GM19397 (cell line): ENCODE results near the gene ARL8A.
"Not testable (repeated sequence)": the region's sequence is repeated elsewhere in the genome, so short reads cannot be mapped to it uniquely, and the experiment has no call there.

Experiments used
- ATAC-seq: cut with Tn5 transposase; IDR thresholded peaks from one replicate; pipeline ENCODE4 v1.9.1; 2021; ENCODE audit warnings: mild to moderate bottlenecking, moderate library complexity; ENCODE audit not compliant: unreplicated experiment

Gene ARL8A

DNA sequence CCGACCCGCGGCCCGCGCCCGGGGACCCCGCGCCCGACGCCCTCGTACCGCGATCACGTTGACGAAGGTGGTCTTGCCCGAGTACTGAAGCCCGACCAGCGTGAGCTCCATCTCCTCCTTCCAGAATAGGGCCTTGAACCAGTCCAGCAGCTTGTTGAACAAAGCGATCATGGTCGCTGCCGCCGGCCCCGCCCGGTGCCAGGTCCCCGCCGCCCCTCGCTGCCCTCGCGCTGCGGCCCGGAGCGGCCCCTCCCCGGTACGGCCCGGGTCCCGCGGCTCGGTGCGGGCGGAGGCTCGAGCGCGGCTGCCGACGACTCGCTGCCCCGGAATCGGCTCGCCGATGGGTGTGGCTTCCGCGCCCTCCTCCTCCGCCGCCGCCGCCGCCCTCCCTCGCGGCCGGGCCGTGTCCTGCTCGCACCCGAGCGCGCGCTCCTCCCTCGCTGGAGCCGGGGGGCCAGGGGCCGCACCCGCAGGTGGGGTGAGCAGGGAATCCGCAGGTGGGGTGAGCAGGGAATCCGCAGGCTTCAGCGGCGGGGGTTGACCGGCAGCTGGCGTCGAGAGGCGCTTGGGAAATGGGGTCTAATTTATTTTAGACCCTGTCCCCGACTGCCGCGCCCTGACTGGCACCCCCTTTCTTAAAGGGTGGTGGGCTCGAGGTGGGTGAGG lies at the start of gene ARL8A:
ARL8A (minus strand) TSS at position 336 of the 666 bp plus-strand sequence; CDS start at position 171, 165 bp downstream.
- ATAC-seq: peak; percentile 62

DNA sequence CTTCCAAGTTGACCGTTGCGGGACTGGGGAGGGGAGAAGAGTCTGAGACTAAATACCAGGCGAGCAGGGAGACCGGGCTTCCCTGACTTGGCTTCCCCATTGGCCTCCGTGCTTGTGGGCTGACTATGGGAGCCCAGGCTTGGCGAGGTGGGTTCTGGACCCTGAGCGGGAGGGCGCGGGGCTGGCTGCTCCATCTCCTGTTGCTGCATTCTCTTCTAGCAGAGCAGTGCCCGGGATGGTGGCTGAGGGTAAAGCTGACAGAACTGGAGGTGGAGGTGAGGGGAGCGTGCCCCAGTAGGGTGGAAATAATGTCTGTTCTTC lies 49.8 kb upstream of the ARL8A start:
- ATAC-seq: no peak

DNA sequence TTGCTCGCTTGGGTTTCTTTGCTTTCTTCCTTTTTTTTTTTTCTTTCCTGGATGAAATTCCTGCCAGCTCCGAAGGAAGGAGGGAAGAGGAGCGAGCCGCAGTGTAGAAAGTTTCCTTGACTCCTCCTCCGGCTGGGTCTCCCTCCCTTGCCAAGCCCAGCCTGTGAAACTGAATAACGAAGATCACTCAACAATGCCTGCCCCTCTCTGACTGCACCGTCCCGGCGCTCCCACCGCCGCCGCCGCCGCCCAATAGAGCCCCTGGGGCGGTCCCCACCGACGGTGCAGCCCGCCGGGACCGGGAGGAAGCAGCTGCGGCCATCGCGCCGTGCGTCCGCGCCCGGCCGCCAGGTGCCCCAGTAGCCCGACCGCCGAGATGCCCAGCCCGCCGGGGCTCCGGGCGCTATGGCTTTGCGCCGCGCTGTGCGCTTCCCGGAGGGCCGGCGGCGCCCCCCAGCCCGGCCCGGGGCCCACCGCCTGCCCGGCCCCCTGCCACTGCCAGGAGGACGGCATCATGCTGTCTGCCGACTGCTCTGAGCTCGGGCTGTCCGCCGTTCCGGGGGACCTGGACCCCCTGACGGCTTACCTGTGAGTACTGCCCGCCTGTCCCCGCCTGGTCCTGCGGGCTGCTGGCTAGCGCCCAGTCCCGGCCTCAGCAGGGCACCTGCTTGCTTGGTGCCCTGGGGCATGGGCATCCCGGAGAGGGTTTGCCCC lies 49.2 kb upstream of the ARL8A start, which contains the start of gene LGR6:
LGR6 (plus strand) TSS at position 186 of the 714 bp plus-strand sequence; CDS start at position 377, 191 bp downstream.
- ATAC-seq: no peak

DNA sequence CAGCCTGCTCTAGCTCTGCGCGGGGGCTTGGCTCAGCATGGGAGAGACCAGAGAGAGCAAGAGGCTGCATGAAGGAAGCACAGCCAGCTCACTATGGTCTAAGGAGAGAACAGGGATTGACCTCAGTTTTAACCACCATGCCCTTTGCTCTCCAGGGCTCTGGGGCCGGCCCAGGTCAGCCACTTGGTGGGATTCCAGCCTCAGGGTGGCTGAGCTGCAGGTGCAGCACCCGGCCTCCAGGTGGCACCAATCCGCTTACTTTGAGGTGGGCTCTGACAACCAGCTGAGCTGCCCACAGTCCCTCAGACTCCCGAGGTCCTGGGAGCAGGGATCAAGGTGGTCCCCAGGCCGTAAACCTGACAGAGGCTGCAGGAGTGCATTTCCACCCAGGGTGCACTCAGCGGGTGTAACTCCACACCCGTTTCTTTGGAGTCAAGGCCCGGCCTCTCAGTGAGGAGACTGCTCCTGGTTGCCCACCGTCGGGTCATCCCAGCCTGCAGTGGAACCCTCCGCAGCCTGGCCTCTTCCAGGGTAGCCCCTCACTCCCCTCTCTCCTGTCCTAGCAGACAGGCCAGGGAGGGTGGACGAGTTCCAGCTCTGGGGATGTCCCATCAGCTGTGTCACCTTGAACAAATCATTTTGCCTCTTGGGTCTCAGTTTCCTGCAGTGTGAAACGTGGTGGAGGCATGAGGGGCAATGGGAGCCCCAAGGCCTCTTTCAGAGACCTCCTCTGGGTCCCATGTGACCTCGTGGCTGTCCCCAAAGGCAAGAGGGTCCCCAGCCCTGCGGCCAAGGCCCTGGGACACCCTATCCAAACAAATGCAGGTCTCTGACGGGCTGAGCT lies 48.5 kb upstream of the ARL8A start:
- ATAC-seq: no peak

DNA sequence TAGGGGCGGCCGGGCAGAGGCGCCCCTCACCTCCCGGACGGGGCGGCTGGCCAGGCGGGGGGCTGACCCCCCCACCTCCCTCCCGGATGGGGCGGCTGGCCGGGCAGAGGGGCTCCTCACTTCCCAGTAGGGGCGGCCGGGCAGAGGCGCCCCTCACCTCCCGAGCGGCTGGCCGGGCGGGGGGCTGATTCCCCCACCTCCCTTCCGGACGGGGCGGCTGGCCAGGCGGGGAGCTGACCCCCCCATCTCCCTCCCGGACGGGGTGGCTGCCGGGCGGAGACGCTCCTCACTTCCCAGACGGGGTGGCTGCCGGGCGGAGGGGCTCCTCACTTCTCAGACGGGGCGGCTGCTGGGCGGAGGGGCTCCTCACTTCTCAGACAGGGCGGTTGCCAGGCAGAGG lies 46.9 kb upstream of the ARL8A start:
- ATAC-seq: not testable (repeated sequence)

DNA sequence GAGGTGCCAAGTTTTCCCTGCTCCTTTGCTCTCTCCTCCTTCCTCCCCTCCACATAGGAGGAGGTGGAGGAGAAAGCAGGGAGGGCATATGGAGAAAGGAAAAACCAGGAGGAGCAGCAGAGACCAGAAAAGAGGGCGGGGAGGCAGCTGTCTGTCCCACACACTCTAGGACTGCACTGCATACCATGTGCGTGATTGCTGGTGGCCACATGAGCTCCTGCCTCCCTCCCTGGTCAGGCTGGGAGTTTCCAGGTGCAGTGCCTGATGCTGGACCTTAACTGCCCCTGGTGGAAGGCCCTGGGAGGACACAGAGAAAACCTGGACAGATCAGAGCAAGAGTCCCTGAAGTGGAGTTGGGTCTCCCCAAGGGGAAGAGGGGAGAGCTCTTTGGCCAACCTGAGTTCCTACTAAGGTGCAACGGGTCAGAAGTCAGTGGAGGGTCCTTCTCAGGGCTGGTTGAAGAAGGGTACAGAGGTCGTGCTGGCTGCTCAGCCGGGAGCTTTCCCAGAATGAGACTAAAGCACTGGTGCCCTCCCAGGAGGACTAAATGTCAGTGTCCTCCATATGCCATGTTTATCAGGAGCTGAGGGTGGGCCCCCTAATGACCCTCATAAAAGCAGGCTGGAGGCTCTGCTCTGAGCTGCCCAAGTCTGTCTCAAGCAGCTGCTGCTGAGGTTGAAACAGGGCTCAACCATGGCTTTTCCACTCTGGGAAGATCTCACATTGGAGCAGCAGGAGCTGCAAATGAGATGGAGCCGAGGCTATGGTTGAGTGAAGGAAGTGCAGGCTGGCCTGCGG lies 45.6 kb upstream of the ARL8A start:
- no peak for ATAC-seq

DNA sequence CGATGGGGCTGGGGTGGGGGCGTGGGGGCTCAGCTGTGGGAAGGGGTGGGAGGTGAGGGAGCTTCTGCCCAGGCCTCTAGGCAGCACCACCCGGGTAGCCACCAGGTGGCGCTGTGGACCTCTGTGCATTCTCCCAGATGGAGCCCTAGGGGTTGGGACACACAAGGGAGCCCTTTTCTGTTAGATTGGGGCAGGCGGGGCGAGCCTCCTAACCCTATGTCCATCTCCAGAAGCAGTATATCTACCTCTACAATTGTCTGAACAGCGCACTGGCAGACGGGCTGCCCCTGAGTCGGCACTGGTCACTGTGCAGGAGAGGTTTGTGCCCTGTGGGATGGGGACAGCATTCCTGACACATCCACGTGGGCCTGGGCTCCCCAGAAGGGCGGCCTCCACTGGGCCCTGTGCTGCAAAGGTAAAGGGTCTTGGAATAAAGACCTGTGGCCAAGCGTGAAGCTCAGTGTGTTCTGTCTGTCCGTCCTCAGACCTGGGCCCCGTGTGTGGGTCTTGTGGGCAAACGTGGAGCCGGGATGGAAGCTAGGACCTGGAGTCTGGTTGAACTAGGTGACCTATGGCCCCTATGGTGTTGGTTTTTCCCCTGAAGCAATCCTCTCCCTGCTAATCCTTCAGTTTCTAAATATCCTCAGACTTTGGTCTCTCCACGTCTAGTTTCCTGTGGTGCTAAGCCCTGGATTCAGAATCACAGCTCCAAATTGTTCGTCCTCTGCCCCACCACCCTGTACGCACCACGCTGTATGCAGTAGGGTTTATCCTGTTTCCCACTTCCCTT lies 44.7 kb upstream of the ARL8A start:
- ATAC-seq: no peak

DNA sequence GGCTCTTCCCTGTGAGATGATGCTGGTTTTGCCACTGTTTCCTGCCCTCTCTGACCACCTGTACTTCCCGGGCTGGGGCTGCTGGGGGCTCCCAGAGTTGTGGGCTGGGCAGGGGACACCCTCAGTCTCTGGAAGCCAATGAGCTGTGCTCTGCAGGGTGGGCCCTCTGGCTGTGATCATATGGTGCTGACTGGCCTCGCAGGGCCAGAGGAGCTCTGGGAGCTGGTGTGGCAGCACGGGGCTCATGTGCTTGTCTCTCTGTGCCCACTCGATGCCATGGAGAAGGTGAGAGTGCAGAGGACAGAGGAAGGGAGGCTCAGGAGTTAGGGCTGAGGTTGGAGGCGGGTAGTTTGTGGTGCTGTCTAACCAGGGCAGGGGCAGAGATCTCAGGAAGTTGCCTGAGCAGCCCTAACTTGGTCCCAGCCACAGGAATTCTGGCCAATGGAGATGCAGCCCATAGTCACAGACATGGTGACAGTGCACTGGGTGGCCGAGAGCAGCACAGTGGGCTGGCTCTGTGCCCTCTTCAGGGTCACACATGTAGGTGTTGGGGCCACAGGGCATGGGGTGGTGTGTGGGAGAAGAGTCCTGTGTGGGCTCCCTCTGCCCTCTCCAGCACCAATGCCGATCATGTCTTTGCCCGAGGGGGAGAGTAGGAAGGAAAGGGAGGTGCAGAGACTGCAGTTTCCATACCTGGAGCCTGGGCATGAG lies 43.3 kb upstream of the ARL8A start:
- no peak for ATAC-seq

DNA sequence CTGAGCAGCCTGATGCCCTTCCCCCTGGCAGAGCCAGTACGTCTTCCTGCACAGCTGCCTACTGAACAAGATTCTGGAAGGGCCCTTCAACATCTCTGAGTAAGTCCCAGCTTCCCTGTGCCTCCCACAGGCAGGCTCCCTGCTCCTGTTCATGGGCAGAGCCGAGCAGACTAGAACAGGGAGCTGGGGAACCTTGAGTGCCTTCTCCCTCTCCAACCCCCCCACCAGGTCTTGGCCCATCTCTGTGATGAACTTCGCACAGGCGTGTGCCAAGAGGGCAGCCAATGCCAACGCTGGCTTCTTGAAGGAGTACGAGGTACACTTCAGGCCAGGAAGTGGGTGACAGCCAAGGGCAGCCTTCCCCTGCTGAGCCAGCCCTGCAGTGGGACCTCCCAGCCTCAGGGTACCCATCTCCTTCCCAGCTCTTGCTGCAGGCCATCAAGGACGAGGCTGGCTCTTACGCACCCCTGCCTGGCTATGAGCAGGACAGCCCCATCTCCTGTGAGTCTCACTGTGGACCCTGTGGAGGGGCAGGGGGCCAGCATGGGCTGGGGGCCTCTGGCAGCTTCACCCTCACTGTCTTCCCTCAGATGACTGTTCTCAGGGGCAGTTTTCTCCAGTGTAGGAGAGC lies 42.6 kb upstream of the ARL8A start:
- ATAC-seq: no peak

DNA sequence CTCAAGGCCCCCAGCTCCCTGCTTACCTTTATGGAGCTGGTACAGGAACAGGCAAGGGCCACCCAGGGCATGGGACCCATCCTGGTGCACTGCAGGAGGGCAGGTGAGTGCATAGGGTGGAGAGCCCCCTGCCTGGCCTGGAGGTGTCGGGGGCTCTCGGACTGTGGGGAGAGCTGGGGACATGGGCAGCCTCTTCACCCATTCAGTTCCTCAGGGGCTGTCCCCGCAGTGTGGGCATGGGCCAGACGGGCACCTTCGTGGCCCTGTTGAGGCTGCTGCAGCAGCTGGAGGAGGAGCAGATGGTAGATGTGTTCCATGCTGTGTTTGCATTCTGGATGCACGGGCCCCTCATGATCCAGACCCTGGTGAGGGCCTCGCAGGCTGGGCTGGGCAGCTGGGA lies 41.8 kb upstream of the ARL8A start:
- no peak for ATAC-seq

DNA sequence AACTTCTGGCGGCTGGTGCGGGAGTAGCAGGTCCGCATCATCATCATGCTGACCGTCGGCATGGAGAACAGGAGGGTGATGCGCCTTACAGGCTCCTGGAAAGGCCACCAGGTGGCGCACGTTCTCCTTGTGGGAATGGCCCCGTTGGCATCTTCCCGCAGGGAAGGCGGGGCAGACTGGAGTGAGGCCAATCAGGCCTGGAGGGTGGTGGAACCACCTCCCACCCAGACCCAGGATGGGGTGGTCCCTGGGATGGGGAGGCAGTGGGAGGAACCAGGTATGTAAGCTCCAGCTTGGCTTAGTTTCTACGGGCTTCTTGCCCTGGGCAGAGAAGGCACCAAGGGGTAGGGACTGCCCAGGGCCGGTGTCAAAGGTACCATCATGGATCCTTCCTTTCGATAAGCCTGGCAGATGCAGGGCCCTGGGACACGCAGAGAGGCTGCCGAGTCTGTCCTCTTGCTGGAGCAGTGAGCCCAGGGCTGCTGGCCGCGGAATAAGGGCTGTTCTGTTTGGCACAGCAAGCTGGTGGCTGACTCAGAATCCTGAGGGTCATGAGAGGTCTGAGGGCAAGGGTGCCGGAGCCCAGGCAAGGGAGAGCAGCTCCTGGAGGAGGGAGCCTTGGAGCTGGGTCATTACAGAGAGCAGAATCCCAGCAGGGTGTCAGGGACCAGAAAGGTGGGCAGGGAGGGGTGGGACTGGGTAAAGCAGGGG lies 40.4 kb upstream of the ARL8A start:
- no peak for ATAC-seq

DNA sequence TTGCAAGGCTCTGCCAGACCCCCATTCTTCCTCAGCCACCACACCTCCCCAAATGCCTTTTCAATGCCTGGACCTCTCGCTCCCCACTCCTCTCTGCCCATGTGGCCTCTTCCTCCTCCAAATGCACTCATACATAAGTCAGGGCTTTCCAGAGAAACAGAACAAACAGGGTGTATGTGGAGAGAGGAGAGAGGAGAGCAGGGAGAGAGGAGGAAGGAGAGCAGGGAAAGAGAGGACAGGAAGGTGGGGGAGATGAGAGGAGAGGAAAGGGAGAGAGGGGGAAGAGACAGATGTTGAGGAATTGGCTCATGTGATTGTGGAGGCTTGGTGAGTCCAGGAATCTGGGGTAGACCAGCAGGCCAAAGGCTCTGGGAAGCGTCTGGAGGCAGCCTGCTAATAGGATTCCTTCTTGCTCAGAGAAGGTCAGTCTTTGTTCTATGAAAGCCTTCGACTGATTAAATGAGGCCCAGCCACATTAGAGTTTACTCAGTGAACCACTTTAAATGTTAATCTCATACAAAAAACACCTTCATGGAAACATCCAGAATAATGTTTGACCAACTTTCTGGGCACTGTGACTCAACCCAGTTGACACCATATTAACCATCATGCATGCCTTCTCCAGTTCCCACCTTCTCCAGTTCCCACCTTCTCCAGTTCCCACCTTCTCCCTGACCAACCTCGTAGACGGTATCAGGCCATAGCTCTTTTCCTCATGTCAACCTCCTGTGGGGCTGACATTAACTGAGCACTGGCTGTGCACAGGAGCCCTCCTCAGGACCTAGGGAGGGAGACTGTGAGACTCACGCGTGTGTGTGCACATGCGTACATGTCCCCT lies 37.7 kb upstream of the ARL8A start:
- no peak for ATAC-seq

DNA sequence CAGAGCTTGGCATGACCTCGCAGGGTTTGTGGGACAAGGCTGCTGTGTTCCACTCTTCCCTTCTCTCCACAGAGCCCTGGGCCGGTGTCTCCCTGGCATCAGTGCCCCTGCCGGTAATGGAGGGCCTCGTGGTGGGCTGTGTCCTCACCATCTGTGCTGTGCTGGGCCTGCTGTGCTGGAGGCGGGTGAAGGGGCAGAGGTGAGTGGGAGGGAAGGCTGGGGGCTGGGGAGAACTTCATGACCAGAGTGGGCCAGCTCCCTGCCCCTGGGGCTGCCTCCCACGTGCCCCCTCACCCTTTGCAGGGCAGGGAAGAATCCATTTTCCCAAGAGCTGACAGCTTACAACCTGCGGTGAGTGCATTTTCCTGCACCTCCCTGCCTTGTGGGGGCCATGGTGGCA lies 37.0 kb upstream of the ARL8A start:
- ATAC-seq: no peak

DNA sequence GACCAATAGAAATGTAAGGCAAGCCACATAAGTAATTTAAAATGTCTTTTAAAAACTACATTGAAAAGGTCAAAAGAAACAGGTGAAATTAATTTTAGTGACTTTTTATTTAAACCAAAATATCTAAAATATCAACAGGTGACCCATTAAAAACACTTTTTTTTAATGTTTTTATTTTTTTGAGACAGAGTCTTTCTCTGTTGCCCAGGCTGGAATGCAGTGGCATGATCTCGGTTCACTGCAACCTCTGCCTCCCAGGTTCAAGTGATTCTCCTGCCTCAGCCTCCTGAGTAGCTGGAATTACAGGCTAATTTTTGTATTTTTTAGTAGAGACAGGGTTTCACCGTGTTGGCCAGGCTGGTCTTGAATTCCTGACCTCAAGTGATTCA lies 36.2 kb upstream of the ARL8A start:
- not testable (repeated sequence) for ATAC-seq

DNA sequence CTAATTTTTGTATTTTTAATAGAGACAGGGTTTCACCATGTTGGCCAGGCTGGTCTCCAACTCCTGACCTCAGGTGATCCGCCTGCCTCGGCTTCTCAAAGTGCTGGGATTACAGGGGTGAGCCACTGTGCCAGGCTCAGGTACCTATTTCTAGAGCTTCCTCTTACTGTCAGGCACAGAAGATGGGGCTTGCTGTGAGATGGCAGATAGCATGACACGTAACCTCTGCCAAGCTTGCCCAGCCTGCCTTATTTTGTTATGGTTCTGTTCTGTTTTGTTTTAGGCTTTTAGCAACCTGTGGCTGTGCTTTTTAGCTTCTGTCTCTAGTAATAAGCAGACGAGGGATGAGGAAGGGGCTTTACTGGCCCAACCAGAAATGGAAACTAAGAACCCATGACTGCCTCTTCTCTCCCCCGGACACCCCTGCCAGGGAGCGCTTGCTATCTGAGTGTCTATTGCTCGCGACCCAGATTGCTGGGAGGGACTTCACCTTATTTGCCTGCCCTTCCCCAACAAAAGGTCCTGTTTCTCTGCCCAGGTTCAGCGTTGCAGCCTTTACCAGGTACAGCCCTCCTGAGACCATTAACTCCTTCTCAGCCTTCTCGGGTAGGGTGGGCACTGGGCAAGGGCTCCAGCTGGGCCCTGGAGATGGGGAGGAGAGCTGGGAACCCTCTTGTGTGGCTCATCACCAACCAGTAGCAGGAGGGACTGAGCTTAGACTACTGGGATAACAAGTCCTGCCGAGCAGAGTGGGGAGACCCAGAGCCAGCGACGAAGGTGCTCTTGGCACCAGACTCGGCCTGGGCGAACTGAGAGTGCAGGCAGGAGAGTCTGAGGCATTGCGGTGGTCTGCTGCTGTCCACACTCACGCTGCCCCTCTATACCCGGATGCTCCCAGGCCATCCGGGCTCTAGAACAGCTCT lies 35.6 kb upstream of the ARL8A start:
- ATAC-seq: no peak
